Calu3 (cell line): Measurements from ENCODE around the gene MYO9A. TPM values are rescaled to one million over a fixed set of nuclear protein-coding genes. Genes with fewer than 3 reads are reported as not detected.

Experiments
- BruUV-seq: library from RNA; stranded (reverse); fragments of 400-500 nt; replicated peaks from 2 replicates; lab custom pipeline; 2021; lab: Mats Ljungman, UMichigan
- CTCF ChIA-PET: fragments of 300-600 bp; sonication (Branson Sonifier 250); formaldehyde crosslinking; loops from one replicate; lab custom pipeline; 2022; ENCODE audit warnings: antibody characterized with exemption; lab: Charles Lee
- DNase-seq: peaks from one replicate; pipeline ENCODE4 v3.0.0; 2022
- H3K27ac Mint-ChIP-seq: one replicate; pipeline ENCODE4 v1.8.0; 2022; ENCODE audit warnings: mixed read lengths; ENCODE audit not compliant: unreplicated experiment
- H3K27me3 Mint-ChIP-seq: one replicate; pipeline ENCODE4 v1.8.0; 2022; ENCODE audit warnings: mixed read lengths; ENCODE audit not compliant: unreplicated experiment
- H3K36me3 Mint-ChIP-seq: one replicate; pipeline ENCODE4 v1.8.0; 2022; ENCODE audit warnings: mild to moderate bottlenecking, moderate library complexity, mixed read lengths; ENCODE audit not compliant: insufficient read depth, unreplicated experiment
- H3K4me1 Mint-ChIP-seq: one replicate; pipeline ENCODE4 v1.8.0; 2022; ENCODE audit warnings: mild to moderate bottlenecking, low read depth, mixed read lengths; ENCODE audit not compliant: unreplicated experiment
- H3K4me3 Mint-ChIP-seq: one replicate; pipeline ENCODE4 v1.8.0; 2022; ENCODE audit warnings: mild to moderate bottlenecking, low read depth, moderate library complexity, mixed read lengths; ENCODE audit not compliant: unreplicated experiment
- H3K9me3 Mint-ChIP-seq: one replicate; pipeline ENCODE4 v1.8.0; 2022; ENCODE audit warnings: low read depth, mixed read lengths; ENCODE audit not compliant: unreplicated experiment
- CTCF ChIP-seq: fragments of 200-600 bp; IDR thresholded peaks from one replicate; pipeline ENCODE4 v1.8.0; 2022; ENCODE audit warnings: antibody characterized with exemption; ENCODE audit not compliant: unreplicated experiment
- intact Hi-C: fragments of 100-400 bp; cut with micrococcal nuclease; formaldehyde crosslinking; loops from one replicate; pipeline ENCODE4 v1.10.0; 2022; ENCODE audit not compliant: unreplicated experiment
- total RNA-seq: library from RNA; stranded (reverse); gene quantifications from 2 replicates; pipeline ENCODE4 v1.2.3, GENCODE V29; 2022

MYO9A gene
- total RNA-seq, 1 experiment from 2014 or later, result 32.8 TPM

GRCh38 chr15:71791975-71792374, 326.0 kb downstream of the MYO9A start:
- H3K27me3 Mint-ChIP-seq, result no peaks in the 10 kb centered on the region
- H3K36me3 Mint-ChIP-seq, result peaks cover 17% of the 10 kb centered on the region
- TF ChIP-seq CTCF, result no peak
- peak overlapping the region; percentile 83 for H3K27ac Mint-ChIP-seq
- no peak for DNase-seq
- no peak overlapping the region for H3K4me3 Mint-ChIP-seq
- CTCF ChIA-PET, result interaction anchor here (0.9 to 2.8 kb wide), 5 partner anchors 8 to 49 kb away, joined by 3 to 45 read pairs (median 6); no protein-coding TSS in a partner anchor
- BruUV-seq, result no TSS peak
- peaks cover 43% of the 10 kb centered on the region for H3K4me1 Mint-ChIP-seq
- peaks cover 2% of the 10 kb centered on the region for H3K9me3 Mint-ChIP-seq
- intact Hi-C loops, result loop anchor here (2.0 kb wide), 1 partner anchor 39 kb away; no protein-coding TSS in a partner anchor

DNA sequence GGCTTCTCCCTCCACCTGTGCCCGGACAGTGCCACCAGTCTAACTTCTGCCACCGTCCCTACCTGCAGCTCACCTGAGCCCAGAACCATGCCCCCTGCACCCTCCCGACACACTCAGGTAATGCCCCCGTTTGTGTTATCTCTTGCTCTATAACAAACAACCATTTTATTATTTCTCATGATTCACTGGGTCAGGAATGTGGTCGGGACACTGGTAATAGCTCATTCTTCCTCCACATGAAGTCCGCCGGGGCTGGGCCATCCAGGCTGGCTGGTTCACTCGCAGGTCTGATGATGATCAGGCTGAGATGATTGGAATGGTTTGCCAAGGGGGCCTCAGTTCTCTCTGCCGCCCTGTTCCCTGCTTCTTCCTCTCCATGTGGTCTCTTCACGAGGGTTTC, 327.9 kb downstream of the MYO9A start:
- TF ChIP-seq CTCF, result no peak
- no TSS peak for BruUV-seq
- intact Hi-C loops, result loop anchor here (2.0 kb wide), 1 partner anchor 37 kb away; no protein-coding TSS in a partner anchor
- H3K9me3 Mint-ChIP-seq, result peaks cover 2% of the 10 kb centered on the region
- CTCF ChIA-PET, result interaction anchor here (0.6 to 2.8 kb wide), 9 partner anchors 9 to 810 kb away, joined by 3 to 45 read pairs (median 4); no protein-coding TSS in a partner anchor
- peak overlapping the region; percentile 42 for H3K4me3 Mint-ChIP-seq
- H3K4me1 Mint-ChIP-seq, result peaks cover 57% of the 10 kb centered on the region
- H3K36me3 Mint-ChIP-seq, result peaks cover 21% of the 10 kb centered on the region
- peak; percentile 89 for DNase-seq
- peak overlapping the region; percentile 83 for H3K27ac Mint-ChIP-seq
- H3K27me3 Mint-ChIP-seq, result no peaks in the 10 kb centered on the region

DNA sequence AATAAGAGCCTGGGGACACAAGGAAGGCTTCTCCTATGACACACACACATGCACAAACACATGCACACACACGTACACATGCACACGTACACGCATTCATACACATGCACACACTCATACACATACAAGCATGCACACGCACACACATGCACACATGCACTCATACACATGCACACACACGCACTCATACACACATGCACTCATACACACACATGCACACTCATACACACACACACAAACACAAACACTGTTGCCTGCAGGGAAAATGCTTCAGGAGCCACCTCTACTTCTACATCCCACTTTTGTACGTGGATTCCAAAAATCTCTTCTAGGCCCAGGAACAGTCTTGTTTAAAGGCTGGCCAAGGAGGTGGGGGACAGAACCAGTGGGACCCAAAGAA, 328.3 kb downstream of the MYO9A start:
- Mint-ChIP-seq H3K27ac (peak overlapping the region; percentile 83), H3K9me3 (peaks cover 2% of the 10 kb centered on the region), H3K27me3 (no peaks in the 10 kb centered on the region), H3K4me3 (peak overlapping the region; percentile 42), H3K4me1 (peaks cover 57% of the 10 kb centered on the region), H3K36me3 (peaks cover 24% of the 10 kb centered on the region)
- no peak for TF ChIP-seq CTCF
- CTCF ChIA-PET, result interaction anchor here (0.5 to 2.8 kb wide), 8 partner anchors 9 to 809 kb away, joined by 3 to 45 read pairs (median 4); no protein-coding TSS in a partner anchor
- no peak for DNase-seq
- intact Hi-C loops, result loop anchor here (2.0 kb wide), 1 partner anchor 37 kb away; no protein-coding TSS in a partner anchor
- no TSS peak for BruUV-seq

- Mint-ChIP-seq H3K27me3 (no peaks in the 10 kb centered on the region), H3K36me3 (peaks cover 24% of the 10 kb centered on the region), H3K9me3 (peaks cover 2% of the 10 kb centered on the region), H3K4me1 (peaks cover 57% of the 10 kb centered on the region), H3K27ac (no peak overlapping the region), H3K4me3 (no peak overlapping the region)
- BruUV-seq, result no TSS peak
- intact Hi-C loops, result no loop called here
- CTCF ChIA-PET, result interaction anchor here (0.5 to 2.8 kb wide), 4 partner anchors 8 to 44 kb away, joined by 3 to 19 read pairs (median 11); no protein-coding TSS in a partner anchor
- no peak for TF ChIP-seq CTCF
- no peak for DNase-seq
Observed at GRCh38 chr15:71788646-71789579, 329.0 kb downstream of the MYO9A start.
